ENCODE data around the gene WDFY1.

DNA sequence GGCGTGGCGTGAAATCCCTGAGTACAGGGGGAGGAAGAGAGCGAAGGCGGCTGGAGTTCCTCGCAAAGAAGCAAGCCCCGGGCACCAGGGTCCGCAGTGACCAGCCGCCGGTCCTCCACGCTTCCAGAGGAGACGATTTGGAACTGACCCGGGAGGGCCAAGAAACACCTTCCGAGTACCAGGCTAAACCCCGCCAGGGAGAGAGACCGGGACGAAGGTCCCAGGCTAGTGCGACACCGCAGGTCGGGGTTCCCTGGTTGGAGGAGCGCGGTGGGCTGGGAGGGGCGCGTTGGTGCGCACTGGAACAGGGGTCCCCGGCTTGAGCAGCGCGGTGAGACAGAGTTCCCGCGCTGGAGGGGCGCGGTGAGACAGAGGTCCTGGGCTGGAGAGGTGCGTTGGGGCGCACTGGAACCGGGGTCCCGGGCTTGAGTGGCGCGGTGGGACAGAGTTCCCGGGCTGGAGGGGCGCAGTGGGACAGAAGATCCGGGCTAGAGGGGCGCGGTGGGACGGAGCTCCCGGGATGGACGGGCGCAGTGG lies 901 bp downstream of the WDFY1 start:
- TF ChIP-seq, protein P1, sequence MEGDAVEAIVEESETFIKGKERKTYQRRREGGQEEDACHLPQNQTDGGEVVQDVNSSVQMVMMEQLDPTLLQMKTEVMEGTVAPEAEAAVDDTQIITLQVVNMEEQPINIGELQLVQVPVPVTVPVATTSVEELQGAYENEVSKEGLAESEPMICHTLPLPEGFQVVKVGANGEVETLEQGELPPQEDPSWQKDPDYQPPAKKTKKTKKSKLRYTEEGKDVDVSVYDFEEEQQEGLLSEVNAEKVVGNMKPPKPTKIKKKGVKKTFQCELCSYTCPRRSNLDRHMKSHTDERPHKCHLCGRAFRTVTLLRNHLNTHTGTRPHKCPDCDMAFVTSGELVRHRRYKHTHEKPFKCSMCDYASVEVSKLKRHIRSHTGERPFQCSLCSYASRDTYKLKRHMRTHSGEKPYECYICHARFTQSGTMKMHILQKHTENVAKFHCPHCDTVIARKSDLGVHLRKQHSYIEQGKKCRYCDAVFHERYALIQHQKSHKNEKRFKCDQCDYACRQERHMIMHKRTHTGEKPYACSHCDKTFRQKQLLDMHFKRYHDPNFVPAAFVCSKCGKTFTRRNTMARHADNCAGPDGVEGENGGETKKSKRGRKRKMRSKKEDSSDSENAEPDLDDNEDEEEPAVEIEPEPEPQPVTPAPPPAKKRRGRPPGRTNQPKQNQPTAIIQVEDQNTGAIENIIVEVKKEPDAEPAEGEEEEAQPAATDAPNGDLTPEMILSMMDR (conservative IDR thresholded peaks at IDR 0.05): no peak
- no peak for TF ChIP-seq ZFX (IDR thresholded peaks at IDR 0.05)

All from C4-2B (cell line).